Transverse colon (tissue), 3 donors: ENCODE measurements around the gene TAOK3.

ENCODE experiments used
- EP300 ChIP-seq: sonication (generic); formaldehyde crosslinking; IDR thresholded peaks from one replicate; pipeline ENCODE4 v1.6.1; 2017; ENCODE audit warnings: antibody characterized with exemption, low read depth
- TF ChIP-seq, protein P1 (sequence below), 5 experiments: fragments of 200-600 bp in 3 of 5; fragments of 450-650 bp in 2 of 5; sonication (generic) in 3 of 5; IDR thresholded peaks; 1 replicate in 2 of 5; 2 replicates in 3 of 5; pipeline ENCODE4 v1.5.1; 2016 to 2017; ENCODE audit warnings: antibody characterized with exemption in 5 of 5, inconsistent platforms in 3 of 5, mild to moderate bottlenecking in 2 of 5, moderate library complexity in 1 of 5

DNA sequence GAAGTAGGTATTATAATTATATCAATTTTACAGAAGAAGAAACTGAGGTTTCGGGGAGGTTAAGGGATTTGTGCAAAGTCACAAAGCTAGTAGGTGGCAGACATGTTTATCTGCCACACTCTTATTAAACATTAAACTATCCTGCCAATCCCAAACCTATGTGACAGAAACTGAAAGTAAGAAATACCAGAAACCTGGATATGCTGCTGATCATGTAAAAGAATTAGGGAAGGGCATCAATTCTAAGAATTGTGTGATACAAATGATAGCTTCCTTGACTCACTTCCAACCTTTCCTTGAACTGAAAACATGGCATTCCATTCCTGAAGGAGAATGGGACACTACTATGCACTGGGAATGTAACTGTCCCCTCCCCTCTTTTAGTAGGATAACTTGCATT, 16.9 kb downstream of the TAOK3 start:
- TF ChIP-seq, protein P1, sequence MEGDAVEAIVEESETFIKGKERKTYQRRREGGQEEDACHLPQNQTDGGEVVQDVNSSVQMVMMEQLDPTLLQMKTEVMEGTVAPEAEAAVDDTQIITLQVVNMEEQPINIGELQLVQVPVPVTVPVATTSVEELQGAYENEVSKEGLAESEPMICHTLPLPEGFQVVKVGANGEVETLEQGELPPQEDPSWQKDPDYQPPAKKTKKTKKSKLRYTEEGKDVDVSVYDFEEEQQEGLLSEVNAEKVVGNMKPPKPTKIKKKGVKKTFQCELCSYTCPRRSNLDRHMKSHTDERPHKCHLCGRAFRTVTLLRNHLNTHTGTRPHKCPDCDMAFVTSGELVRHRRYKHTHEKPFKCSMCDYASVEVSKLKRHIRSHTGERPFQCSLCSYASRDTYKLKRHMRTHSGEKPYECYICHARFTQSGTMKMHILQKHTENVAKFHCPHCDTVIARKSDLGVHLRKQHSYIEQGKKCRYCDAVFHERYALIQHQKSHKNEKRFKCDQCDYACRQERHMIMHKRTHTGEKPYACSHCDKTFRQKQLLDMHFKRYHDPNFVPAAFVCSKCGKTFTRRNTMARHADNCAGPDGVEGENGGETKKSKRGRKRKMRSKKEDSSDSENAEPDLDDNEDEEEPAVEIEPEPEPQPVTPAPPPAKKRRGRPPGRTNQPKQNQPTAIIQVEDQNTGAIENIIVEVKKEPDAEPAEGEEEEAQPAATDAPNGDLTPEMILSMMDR (IDR thresholded peaks at IDR 0.05), result no peak
- no peak for TF ChIP-seq EP300
